Measurements from ENCODE around the gene MTFR2.

MTFR2 gene

GRCh38 chr6:136236466-136237293 lies 13.4 kb downstream of the MTFR2 start:
- no peak for TF ChIP-seq NFIC (IDR thresholded peaks at IDR 0.05)
- no peak for TF ChIP-seq FOXM1 (IDR thresholded peaks at IDR 0.05; ENCODE audit: borderline replicate concordance, low read depth)
- TF ChIP-seq EP300 (IDR thresholded peaks at IDR 0.05; ENCODE audit: borderline replicate concordance), result no peak
- TF ChIP-seq YY1 (IDR thresholded peaks at IDR 0.05; ENCODE audit: low read depth), result no peak
- no peak for TF ChIP-seq CREB1 (IDR thresholded peaks at IDR 0.05; ENCODE audit: low read depth)
- no peak for TF ChIP-seq TCF12 (IDR thresholded peaks at IDR 0.05; ENCODE audit: low read depth)

GRCh38 chr6:136235233-136235564 lies 14.9 kb downstream of the MTFR2 start:
- TF ChIP-seq TAF1 (IDR thresholded peaks at IDR 0.05; ENCODE audit: low read depth), result no peak
- TF ChIP-seq RAD21 (IDR thresholded peaks at IDR 0.05; ENCODE audit: low read depth), result no peak
- TF ChIP-seq CEBPB (IDR thresholded peaks at IDR 0.05), result no peak
- no peak for TF ChIP-seq USF1 (IDR thresholded peaks at IDR 0.05)
- no peak for TF ChIP-seq TEAD4 (IDR thresholded peaks at IDR 0.05)
- TF ChIP-seq EP300 (IDR thresholded peaks at IDR 0.05; ENCODE audit: borderline replicate concordance), result no peak
- TF ChIP-seq YY1 (IDR thresholded peaks at IDR 0.05; ENCODE audit: low read depth), result no peak
- no peak for TF ChIP-seq ZBTB7A (IDR thresholded peaks at IDR 0.05; ENCODE audit: low read depth)
- TF ChIP-seq MAX (IDR thresholded peaks at IDR 0.05), result no peak
- TF ChIP-seq CREB1 (IDR thresholded peaks at IDR 0.05; ENCODE audit: low read depth), result no peak
- no peak for TF ChIP-seq FOXM1 (IDR thresholded peaks at IDR 0.05; ENCODE audit: borderline replicate concordance, low read depth)
- TF ChIP-seq REST (IDR thresholded peaks at IDR 0.05; ENCODE audit: low read depth), result no peak
- no peak for TF ChIP-seq EGR1 (IDR thresholded peaks at IDR 0.05)
- no peak for TF ChIP-seq TCF12 (IDR thresholded peaks at IDR 0.05; ENCODE audit: low read depth)
- no peak for TF ChIP-seq NFIC (IDR thresholded peaks at IDR 0.05)

GRCh38 chr6:136232701-136233100 lies 17.4 kb downstream of the MTFR2 start:
- TF ChIP-seq EGR1 (IDR thresholded peaks at IDR 0.05), result no peak
- TF ChIP-seq RAD21 (IDR thresholded peaks at IDR 0.05; ENCODE audit: low read depth), result no peak
- no peak for TF ChIP-seq CREB1 (IDR thresholded peaks at IDR 0.05; ENCODE audit: low read depth)

- TF ChIP-seq TEAD4 (IDR thresholded peaks at IDR 0.05), result no peak
- no peak for TF ChIP-seq CEBPB (IDR thresholded peaks at IDR 0.05)
- no peak for TF ChIP-seq YY1 (IDR thresholded peaks at IDR 0.05; ENCODE audit: low read depth)
- TF ChIP-seq TAF1 (IDR thresholded peaks at IDR 0.05; ENCODE audit: low read depth), result no peak
- no peak for TF ChIP-seq RAD21 (IDR thresholded peaks at IDR 0.05; ENCODE audit: low read depth)
- TF ChIP-seq FOXM1 (IDR thresholded peaks at IDR 0.05; ENCODE audit: borderline replicate concordance, low read depth), result no peak
- TF ChIP-seq REST (IDR thresholded peaks at IDR 0.05; ENCODE audit: low read depth), result no peak
- no peak for TF ChIP-seq MAX (IDR thresholded peaks at IDR 0.05)
- no peak for TF ChIP-seq USF1 (IDR thresholded peaks at IDR 0.05)
- TF ChIP-seq CREB1 (IDR thresholded peaks at IDR 0.05; ENCODE audit: low read depth), result no peak
- TF ChIP-seq NFIC (IDR thresholded peaks at IDR 0.05), result no peak
- TF ChIP-seq EP300 (IDR thresholded peaks at IDR 0.05; ENCODE audit: borderline replicate concordance), result no peak
- no peak for TF ChIP-seq ZBTB7A (IDR thresholded peaks at IDR 0.05; ENCODE audit: low read depth)
- TF ChIP-seq TCF12 (IDR thresholded peaks at IDR 0.05; ENCODE audit: low read depth), result no peak
- TF ChIP-seq EGR1 (IDR thresholded peaks at IDR 0.05), result no peak
Observed at GRCh38 chr6:136230219-136230853, 19.8 kb downstream of the MTFR2 start.

GRCh38 chr6:136228814-136229213 lies 21.3 kb downstream of the MTFR2 start:
- TF ChIP-seq TCF12 (IDR thresholded peaks at IDR 0.05; ENCODE audit: low read depth), result no peak
- TF ChIP-seq EGR1 (IDR thresholded peaks at IDR 0.05), result no peak
- TF ChIP-seq USF1 (IDR thresholded peaks at IDR 0.05), result no peak
- no peak for TF ChIP-seq TEAD4 (IDR thresholded peaks at IDR 0.05)
- no peak for TF ChIP-seq MAX (IDR thresholded peaks at IDR 0.05)
- no peak for TF ChIP-seq TAF1 (IDR thresholded peaks at IDR 0.05; ENCODE audit: low read depth)
- TF ChIP-seq YY1 (IDR thresholded peaks at IDR 0.05; ENCODE audit: low read depth), result no peak
- no peak for TF ChIP-seq CREB1 (IDR thresholded peaks at IDR 0.05; ENCODE audit: low read depth)
- no peak for TF ChIP-seq REST (IDR thresholded peaks at IDR 0.05; ENCODE audit: low read depth)
- no peak for TF ChIP-seq EP300 (IDR thresholded peaks at IDR 0.05; ENCODE audit: borderline replicate concordance)

Measured in Ishikawa (cell line).